ENCODE measurements around the gene HSD17B1. TPM values are rescaled to one million over a fixed set of nuclear protein-coding genes. Genes with fewer than 3 reads are reported as not detected.
A peak's percentile ranks its signal among the peaks of the same experiment; 100 is the strongest.
"Not testable (repeated sequence)": the region's sequence is repeated elsewhere in the genome, so short reads cannot be mapped to it uniquely, and the experiment has no call there.

HSD17B1 gene, protein sequence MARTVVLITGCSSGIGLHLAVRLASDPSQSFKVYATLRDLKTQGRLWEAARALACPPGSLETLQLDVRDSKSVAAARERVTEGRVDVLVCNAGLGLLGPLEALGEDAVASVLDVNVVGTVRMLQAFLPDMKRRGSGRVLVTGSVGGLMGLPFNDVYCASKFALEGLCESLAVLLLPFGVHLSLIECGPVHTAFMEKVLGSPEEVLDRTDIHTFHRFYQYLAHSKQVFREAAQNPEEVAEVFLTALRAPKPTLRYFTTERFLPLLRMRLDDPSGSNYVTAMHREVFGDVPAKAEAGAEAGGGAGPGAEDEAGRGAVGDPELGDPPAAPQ
- total RNA-seq (2014; rRNA removed; shearing (Covaris generic)), result 1.3 and 1.6 TPM in 2 replicates

- DNase-seq (ENCODE audit: low spot score), result not testable (repeated sequence)
These were observed at the start of gene HSD17B1 for GRCh38 chr17:42552736-42553135. Gene HSD17B1, plus strand, starts transcription at chr17:42552923. Its CDS starts 11 bp downstream, at chr17:42552934.

GRCh38 chr17:42502926-42503325 is 49.8 kb upstream of the HSD17B1 start:
- no peak for DNase-seq (ENCODE audit: low spot score)

- DNase-seq (ENCODE audit: low spot score), result no peak
These were observed 45.1 kb upstream of the HSD17B1 start for GRCh38 chr17:42507671-42508070.

DNA sequence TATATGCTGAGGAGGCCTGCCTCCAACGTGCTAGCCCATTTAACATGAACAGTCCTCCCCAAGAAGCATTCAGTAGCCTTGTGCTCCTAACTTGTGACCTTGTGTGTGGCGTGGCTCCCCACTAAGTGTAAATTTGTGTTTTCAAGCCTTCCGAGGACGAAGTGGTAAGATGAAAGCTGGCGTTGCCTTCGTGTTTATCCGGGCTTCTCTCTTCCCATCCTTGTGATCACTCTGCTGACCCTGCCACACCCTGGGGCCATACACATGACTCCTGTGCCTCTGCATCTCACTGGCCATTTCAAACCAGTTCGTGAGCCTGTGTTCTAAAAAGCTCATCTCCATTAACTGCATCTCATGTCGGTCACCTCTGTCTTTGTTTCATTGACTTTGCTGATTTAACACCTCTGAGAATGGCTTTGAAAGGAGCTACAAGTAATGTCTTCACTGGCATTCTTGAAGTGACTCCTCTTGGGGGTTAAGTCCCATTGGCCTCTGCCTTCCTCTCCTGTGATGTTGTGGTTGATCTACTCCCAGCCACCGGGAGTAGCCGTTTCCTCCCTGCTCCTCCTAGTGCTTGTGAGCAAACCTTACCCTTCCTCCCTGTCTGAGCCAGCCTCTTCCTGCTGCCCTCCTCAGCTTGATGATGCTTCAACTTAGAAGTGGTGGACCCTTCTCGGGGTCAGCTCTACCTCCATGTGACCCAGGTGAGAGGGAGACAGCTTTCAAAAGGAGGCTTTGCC is 44.1 kb upstream of the HSD17B1 start:
- no peak for DNase-seq (ENCODE audit: low spot score)

DNA sequence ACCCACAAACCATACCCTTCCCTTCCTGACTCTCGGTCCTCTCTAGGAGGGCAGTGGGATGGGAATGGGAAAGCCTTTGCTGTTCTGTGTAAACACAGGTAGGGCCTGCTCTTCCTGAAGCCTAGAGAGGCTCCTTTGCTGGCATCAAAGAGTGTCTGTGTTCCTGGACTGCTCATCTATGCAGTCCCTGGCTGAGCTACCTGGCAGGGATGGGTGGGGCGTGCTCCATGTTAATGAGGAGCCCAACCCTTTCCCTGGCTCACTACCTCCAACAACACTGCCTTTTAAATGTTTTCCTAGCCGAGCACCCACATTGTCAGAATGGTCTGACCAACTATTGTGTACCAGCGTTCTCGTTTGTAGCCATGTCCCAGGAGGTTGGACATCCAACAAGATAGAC is 43.3 kb upstream of the HSD17B1 start:
- DNase-seq (ENCODE audit: low spot score), result no peak

GRCh38 chr17:42509841-42510240 is 42.9 kb upstream of the HSD17B1 start:
- DNase-seq (ENCODE audit: low spot score), result no peak

- DNase-seq (ENCODE audit: low spot score), result no peak
These were observed 40.5 kb upstream of the HSD17B1 start for GRCh38 chr17:42512246-42512645.

DNA sequence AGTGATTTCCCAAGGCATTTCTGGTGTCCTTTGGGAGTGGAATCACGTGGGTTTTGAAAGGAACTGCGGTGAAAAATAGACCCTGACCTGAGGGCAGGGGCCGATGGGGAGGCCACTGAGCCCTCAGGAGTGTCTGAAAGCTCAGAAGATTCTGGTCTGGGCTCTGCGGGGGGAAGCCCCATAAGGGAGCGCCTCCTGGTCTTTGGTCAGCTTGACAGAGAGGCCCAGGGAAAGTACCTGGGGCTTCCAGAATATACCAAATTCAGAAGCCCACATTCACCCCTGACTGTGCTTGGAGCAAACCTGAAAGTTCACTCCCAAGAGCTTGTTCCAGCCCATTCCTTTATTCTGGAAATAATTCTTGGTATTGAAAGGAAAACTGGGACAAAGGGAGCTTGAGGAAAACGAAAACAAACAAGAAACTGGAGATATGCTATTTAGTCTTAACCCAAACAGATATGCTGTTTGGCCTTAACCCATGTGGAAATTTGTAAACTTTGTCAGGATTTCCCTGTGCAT is 39.9 kb upstream of the HSD17B1 start:
- DNase-seq (ENCODE audit: low spot score), result no peak

DNA sequence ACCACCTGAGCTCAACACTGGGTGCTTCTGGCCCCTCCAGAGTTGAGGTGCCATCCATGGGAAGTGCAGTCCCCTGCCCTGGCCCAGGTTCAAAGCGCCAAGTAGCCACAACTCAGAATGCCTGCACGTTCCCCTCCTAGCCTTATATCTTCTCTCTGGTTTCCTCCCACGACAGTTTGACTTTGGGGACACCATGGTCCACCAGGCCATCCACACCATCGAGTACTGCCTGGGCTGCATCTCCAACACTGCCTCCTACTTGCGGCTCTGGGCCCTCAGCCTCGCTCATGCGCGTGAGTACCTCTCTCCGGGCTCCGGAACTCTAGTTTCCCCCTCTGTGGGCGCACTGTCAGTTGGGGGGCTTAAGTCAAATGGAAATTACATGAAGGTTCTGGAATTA is 39.0 kb upstream of the HSD17B1 start:
- no peak for DNase-seq (ENCODE audit: low spot score)

GRCh38 chr17:42514279-42514678 is 38.4 kb upstream of the HSD17B1 start:
- no peak for DNase-seq (ENCODE audit: low spot score)

GRCh38 chr17:42514867-42515266 is 37.9 kb upstream of the HSD17B1 start:
- DNase-seq (ENCODE audit: low spot score), result no peak

DNA sequence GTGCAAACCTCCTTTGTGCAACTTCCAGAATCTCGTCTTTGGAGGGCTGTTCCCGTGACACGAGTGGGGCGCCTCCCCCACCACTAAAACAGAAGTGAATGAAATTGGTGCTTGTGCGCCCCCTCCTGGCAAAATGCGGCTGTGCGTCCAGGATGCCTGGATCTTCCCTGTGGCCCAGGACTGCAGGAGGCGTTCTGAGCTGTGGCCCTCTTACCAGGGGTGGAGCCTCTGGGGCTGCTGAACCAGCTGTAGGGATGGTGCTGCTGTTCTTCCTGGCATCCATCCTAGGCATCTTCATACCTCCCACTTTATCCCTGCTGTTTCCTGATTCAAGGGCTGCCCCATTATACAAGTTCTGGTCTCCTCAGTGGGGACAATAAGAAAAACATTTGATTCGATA is 35.2 kb upstream of the HSD17B1 start:
- peak; percentile 97 for DNase-seq (ENCODE audit: low spot score)

- DNase-seq (ENCODE audit: low spot score), result peak; percentile 99
These were observed 34.5 kb upstream of the HSD17B1 start for GRCh38 chr17:42518046-42518754.

DNA sequence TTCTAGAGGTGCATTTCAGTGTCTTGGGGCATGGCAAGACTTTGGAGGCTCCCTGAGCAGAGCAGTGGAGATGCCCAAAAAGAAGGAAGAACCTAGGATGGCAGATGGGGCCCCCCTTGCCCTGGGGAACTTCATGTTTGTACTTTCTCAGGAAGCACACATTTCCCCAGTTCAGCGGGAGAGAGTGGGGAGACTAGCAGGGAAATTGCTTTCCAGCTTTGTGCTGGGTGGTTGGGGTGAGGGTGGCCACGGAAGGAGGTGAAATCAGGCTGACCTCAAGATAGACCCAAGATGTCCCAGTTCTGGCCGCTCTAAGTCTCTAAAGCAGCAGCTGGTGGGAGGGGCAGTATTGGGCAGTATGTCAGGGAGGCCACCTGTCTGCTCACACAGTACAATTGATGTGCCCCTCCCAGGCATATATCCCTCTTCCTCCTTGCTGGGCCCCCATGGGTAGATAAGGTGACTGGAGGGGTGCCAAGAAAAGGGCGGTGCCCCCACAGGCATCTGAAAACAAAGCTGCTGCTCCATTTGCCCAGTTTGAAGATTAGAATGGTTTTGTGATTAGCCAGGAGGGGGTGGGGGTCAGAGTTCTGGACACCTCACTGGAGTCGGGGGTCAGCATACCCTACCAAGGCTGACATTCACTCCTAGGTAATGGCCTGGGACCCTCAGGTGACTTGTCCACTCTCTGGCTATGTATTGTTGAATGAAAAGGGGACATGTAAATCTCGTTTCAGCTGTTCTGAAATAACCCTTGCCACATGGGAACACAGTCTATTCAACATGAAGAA is 33.8 kb upstream of the HSD17B1 start:
- peak; percentile 99 for DNase-seq (ENCODE audit: low spot score)

DNA sequence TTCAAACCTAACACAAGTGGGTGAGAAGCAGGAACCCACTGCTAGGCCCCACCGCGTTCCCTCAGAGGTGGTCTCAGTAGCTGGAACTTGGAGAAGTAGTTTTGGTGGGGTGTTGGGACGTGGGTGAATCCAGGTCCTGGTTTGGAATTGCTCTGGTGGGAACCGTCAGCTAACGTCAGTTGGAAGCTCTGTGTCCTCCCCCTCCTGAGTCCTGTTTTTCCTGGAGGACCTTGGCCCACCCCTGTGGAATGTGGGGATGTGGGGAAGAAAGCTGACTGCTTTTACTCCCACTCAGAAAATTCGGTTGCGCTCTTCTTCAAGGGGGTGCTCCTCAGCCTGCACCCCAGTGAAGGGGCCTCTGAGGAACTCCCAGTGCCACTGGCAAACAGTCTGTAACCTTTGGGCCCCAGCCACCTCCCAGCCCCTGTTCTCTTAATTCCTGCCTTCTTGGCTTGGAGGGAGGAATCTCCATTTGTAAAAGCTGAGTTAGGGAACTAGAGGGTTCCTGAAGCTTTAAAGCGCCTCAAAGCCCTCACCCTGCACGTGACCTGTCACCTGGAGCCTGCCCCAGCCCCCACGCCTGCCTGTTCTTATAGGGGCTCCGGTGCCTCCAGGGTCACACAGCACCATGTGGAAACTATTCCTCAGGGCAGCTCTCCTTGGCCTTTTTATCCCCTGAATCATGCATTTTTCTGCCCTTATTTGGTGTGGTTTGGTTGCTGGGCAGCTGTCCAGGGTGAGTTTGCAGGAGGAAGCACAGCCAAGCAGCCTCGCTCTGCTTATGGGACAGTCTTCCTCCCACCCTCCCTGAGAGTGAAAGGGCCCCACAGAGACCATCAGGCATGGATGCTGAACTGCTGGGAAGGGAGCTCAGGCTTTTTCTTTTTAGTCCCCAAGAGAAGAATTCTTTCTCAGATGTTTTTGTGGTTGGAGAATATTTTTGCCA is 32.9 kb upstream of the HSD17B1 start:
- DNase-seq (ENCODE audit: low spot score), result peak; percentile 99

GRCh38 chr17:42520540-42520951 is 32.2 kb upstream of the HSD17B1 start:
- DNase-seq (ENCODE audit: low spot score), result no peak

DNA sequence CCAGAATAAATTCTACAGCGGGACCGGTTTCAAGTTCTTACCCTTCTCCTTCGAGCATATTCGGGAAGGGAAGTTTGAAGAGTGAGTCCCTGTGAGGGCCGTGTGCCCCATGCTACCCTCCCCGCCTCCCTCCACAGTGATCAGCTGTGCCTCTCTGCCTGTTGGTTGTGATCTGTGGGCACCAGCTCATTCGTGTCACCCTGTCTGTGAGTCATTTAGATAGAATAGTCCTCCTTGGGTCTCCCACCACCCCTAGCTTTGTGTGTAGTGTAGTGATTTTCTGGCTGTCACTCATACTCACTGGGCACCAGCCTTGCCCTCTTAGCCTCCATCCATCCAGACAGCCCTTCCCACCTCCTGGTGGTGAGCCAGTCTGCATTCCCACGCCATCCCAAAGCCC is 31.7 kb upstream of the HSD17B1 start:
- DNase-seq (ENCODE audit: low spot score), result peak; percentile 86

GRCh38 chr17:42521666-42522262 is 31.0 kb upstream of the HSD17B1 start:
- no peak for DNase-seq (ENCODE audit: low spot score)

GRCh38 chr17:42522263-42522790 is 30.4 kb upstream of the HSD17B1 start:
- DNase-seq (ENCODE audit: low spot score), result no peak

Measured in A172 (cell line).